Ishikawa (cell line): Measurements from ENCODE around the gene EFNA5.

ENCODE experiments used
- CEBPB ChIP-seq: IDR thresholded peaks from 2 replicates; pipeline ENCODE4 v1.6.1; 2012
- CREB1 ChIP-seq: IDR thresholded peaks from 2 replicates; pipeline ENCODE4 v1.6.1; 2012; ENCODE audit warnings: low read depth
- EGR1 ChIP-seq: IDR thresholded peaks from 2 replicates; pipeline ENCODE4 v1.6.1; 2012
- EP300 ChIP-seq: IDR thresholded peaks from 2 replicates; pipeline ENCODE4 v1.6.1; 2012; ENCODE audit warnings: borderline replicate concordance
- FOXM1 ChIP-seq: IDR thresholded peaks from 2 replicates; pipeline ENCODE4 v1.6.1; 2012; ENCODE audit warnings: low read depth, borderline replicate concordance
- NFIC ChIP-seq: IDR thresholded peaks from 2 replicates; pipeline ENCODE4 v1.6.1; 2012
- RAD21 ChIP-seq: IDR thresholded peaks from 2 replicates; pipeline ENCODE4 v1.6.1; 2012; ENCODE audit warnings: low read depth
- TAF1 ChIP-seq: IDR thresholded peaks from 2 replicates; pipeline ENCODE4 v1.6.1; 2012; ENCODE audit warnings: low read depth, mild to moderate bottlenecking
- TCF12 ChIP-seq: IDR thresholded peaks from 2 replicates; pipeline ENCODE4 v1.6.1; 2012; ENCODE audit warnings: low read depth
- TEAD4 ChIP-seq: IDR thresholded peaks from 2 replicates; pipeline ENCODE4 v1.6.1; 2012
- YY1 ChIP-seq: IDR thresholded peaks from 2 replicates; pipeline ENCODE4 v1.6.1; 2012; ENCODE audit warnings: low read depth
- ZBTB7A ChIP-seq: IDR thresholded peaks from 2 replicates; pipeline ENCODE4 v1.6.1; 2012; ENCODE audit warnings: low read depth
- TF ChIP-seq, protein P1 (sequence below): IDR thresholded peaks from 2 replicates; pipeline ENCODE4 v1.6.1; 2012; ENCODE audit warnings: low read depth, mild to moderate bottlenecking
- TF ChIP-seq, protein P2 (sequence below): IDR thresholded peaks from 2 replicates; pipeline ENCODE4 v1.6.1; 2012
- TF ChIP-seq, protein P3 (sequence below): IDR thresholded peaks from 2 replicates; pipeline ENCODE4 v1.6.1; 2012

Gene EFNA5

DNA sequence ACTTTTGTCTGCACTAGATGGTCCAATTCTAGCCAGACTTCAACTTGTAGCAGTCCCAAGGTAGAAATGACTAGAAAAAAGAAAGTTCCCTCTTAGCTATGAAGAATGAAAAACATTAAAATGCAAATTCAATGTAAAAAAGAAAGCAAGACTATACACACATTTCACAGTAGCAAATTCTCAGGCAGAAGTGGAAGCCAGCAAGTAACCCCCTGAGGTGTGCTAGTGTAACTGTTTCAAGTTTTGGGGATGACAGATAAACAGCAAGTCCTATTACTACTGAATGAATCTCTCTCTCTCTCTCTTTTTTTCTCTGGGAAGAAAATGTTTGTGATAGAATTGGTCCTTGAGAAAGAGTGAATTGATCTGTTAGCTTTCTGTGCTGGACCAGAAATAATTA lies 185.6 kb downstream of the EFNA5 start:
- TF ChIP-seq ZBTB7A: no peak
- TF ChIP-seq CREB1: no peak
- TF ChIP-seq, protein P1, sequence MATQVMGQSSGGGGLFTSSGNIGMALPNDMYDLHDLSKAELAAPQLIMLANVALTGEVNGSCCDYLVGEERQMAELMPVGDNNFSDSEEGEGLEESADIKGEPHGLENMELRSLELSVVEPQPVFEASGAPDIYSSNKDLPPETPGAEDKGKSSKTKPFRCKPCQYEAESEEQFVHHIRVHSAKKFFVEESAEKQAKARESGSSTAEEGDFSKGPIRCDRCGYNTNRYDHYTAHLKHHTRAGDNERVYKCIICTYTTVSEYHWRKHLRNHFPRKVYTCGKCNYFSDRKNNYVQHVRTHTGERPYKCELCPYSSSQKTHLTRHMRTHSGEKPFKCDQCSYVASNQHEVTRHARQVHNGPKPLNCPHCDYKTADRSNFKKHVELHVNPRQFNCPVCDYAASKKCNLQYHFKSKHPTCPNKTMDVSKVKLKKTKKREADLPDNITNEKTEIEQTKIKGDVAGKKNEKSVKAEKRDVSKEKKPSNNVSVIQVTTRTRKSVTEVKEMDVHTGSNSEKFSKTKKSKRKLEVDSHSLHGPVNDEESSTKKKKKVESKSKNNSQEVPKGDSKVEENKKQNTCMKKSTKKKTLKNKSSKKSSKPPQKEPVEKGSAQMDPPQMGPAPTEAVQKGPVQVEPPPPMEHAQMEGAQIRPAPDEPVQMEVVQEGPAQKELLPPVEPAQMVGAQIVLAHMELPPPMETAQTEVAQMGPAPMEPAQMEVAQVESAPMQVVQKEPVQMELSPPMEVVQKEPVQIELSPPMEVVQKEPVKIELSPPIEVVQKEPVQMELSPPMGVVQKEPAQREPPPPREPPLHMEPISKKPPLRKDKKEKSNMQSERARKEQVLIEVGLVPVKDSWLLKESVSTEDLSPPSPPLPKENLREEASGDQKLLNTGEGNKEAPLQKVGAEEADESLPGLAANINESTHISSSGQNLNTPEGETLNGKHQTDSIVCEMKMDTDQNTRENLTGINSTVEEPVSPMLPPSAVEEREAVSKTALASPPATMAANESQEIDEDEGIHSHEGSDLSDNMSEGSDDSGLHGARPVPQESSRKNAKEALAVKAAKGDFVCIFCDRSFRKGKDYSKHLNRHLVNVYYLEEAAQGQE: no peak
- no peak for TF ChIP-seq EGR1
- no peak for TF ChIP-seq TCF12
- TF ChIP-seq NFIC: no peak
- TF ChIP-seq, protein P2, sequence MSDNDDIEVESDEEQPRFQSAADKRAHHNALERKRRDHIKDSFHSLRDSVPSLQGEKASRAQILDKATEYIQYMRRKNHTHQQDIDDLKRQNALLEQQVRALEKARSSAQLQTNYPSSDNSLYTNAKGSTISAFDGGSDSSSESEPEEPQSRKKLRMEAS: no peak
- no peak for TF ChIP-seq EP300

DNA sequence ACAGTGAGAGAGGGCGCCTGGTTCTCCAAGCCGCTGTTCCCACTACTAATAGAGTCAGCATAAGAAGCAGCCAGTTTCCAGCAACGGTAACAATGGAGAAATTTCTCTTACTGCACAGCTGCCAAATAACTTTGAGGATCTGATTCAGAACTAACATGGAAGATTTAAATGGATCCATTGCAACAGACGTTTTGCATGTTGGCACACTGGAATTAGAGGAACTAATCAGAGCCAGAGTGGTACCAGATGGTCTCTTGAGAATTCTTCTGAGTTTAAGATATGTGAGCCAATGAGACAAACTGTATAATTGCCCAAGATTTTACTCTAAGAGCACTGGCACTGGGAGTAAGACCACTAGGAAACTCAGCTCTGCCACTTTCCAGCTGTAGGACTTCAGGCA lies 186.5 kb downstream of the EFNA5 start:
- TF ChIP-seq, protein P1: no peak
- TF ChIP-seq RAD21 (no peak), ZBTB7A (no peak), CREB1 (no peak), EGR1 (no peak), TEAD4 (no peak), TCF12 (no peak), YY1 (no peak), NFIC (no peak), CEBPB (no peak), EP300 (no peak), TAF1 (no peak), FOXM1 (no peak)
- TF ChIP-seq, protein P3, sequence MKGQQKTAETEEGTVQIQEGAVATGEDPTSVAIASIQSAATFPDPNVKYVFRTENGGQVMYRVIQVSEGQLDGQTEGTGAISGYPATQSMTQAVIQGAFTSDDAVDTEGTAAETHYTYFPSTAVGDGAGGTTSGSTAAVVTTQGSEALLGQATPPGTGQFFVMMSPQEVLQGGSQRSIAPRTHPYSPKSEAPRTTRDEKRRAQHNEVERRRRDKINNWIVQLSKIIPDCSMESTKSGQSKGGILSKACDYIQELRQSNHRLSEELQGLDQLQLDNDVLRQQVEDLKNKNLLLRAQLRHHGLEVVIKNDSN: no peak
- TF ChIP-seq, protein P2: no peak

DNA sequence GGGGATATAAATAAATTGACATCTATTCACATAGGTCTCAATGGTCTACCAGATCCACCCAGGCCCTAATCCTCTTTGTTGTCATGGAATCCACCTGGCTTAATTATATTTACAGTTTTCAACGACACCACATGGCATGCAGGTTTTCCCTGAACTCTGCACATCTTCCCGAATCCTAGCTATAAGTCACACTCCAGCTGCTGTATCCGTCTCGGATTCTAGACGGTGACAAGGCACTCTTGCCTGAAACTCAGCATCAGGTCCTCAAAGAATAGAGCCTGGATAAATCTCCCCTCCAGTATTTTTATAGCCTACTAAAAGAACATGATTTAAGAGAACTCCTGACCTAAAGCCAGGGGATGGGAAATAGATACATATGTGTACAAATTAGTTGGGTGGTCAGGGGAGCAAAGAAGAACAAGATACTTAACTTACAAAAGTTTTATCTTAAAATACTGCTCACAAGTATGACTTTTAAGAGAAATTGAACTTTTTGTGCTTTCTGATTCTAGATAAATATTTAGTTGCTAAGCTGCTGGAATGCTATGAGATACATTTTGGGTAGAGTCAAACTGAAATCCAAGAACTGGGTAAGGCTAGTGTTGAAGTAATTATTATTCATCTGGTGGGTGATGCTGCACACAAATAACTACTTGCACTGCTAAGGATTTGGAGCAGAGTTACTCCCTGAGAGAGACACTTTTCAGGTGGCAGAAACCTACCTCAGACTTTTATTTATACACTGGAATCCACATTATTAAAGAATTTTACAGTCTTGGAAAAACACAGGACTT lies 187.3 kb downstream of the EFNA5 start:
- no peak for TF ChIP-seq RAD21
- no peak for TF ChIP-seq EP300
- TF ChIP-seq FOXM1: no peak
- TF ChIP-seq, protein P1: no peak
- no peak for TF ChIP-seq TAF1
- TF ChIP-seq CREB1: no peak
- TF ChIP-seq YY1: no peak
- TF ChIP-seq, protein P2: no peak
- TF ChIP-seq, protein P3: no peak
- TF ChIP-seq CEBPB: no peak

DNA sequence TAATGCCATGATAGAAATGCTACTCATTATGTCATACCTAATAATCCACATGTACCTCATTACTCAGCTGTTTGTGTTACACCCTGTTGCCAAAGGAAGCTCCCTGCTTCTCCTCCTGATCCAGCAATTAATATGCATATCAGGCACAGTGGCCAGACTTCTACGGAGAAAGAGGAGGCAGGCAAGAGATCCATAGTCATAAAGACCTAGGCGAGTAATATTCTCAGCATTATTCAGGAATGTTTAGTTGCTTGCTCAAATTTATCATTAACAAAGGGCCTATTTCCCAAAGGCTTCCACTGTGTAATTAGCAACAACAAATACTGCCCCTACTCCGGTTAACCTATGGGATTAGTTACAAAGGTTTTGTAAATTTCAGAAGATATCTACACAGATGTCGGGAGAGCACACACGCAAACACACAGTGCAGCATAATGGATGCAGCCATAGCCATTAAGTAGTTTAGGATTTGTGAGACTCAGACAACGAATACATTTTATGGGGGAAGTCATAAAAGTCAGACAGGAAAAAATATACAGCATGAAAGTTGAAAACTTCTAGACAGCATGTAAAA lies 192.6 kb downstream of the EFNA5 start:
- TF ChIP-seq CEBPB: no peak
- TF ChIP-seq TCF12: no peak
- no peak for TF ChIP-seq EP300
- no peak for TF ChIP-seq EGR1
- no peak for TF ChIP-seq TAF1
- no peak for TF ChIP-seq ZBTB7A
- TF ChIP-seq CREB1: no peak
- TF ChIP-seq, protein P1: no peak
- TF ChIP-seq, protein P2: no peak
- no peak for TF ChIP-seq FOXM1
- TF ChIP-seq TEAD4: no peak
- TF ChIP-seq NFIC: no peak
